Lung (tissue), 12 donors: Measurements from ENCODE around the gene SUGT1. TPM values are rescaled to one million over a fixed set of nuclear protein-coding genes. Genes with fewer than 3 reads are reported as not detected.
A peak's percentile ranks its signal among the peaks of the same experiment; 100 is the strongest.
"Not testable (repeated sequence)": the region's sequence is repeated elsewhere in the genome, so short reads cannot be mapped to it uniquely, and the experiment has no call there.

Source experiments
- ATAC-seq: fragments of 200-7000 bp; cut with Tn5 transposase; one replicate; pipeline ENCODE4 v1.9.1; 2020; ENCODE audit warnings: moderate number of reproducible peaks; ENCODE audit not compliant: insufficient read depth, low FRiP score
- DNase-seq, 3 donors: peaks; one replicate each; pipeline ENCODE4 v3.0.0-alpha.2; 2013 to 2017
- H3K27ac ChIP-seq, 2 donors: one replicate each; pipeline ENCODE4 v1.5.1; 2013; ENCODE audit warnings: mild to moderate bottlenecking in 2 of 2, moderate library complexity in 2 of 2, control low read depth in 1 of 2, inconsistent platforms in 1 of 2, low read depth in 1 of 2, low read length in 1 of 2
- H3K27me3 ChIP-seq, 3 donors: one replicate each; pipeline ENCODE4 v1.5.1; 2013; ENCODE audit warnings: low read length in 2 of 3; ENCODE audit not compliant: control insufficient read depth in 3 of 3, insufficient read depth in 3 of 3
- H3K36me3 ChIP-seq, 4 donors: one replicate each; pipeline ENCODE4 v1.5.1; 2013; ENCODE audit warnings: low read length in 4 of 4, mild to moderate bottlenecking in 1 of 4, moderate library complexity in 1 of 4; ENCODE audit not compliant: control insufficient read depth in 4 of 4, insufficient read depth in 4 of 4
- H3K4me1 ChIP-seq, 5 donors: one replicate each; pipeline ENCODE4 v1.5.1; 2013; ENCODE audit warnings: low read length in 5 of 5, mild to moderate bottlenecking in 2 of 5, moderate library complexity in 1 of 5; ENCODE audit not compliant: control insufficient read depth in 5 of 5, insufficient read depth in 5 of 5
- H3K4me3 ChIP-seq: one replicate; pipeline ENCODE4 v1.5.1; 2013; ENCODE audit warnings: mild to moderate bottlenecking, control low read depth, moderate library complexity
- H3K9ac ChIP-seq, 2 donors: one replicate each; pipeline ENCODE4 v1.5.1; 2013; ENCODE audit warnings: low read length in 2 of 2, control low read depth in 1 of 2; ENCODE audit not compliant: insufficient read depth in 1 of 2
- H3K9me3 ChIP-seq, 4 donors: one replicate each; pipeline ENCODE4 v1.5.1; 2013; ENCODE audit warnings: low read length in 3 of 4, mild to moderate bottlenecking in 1 of 4, moderate library complexity in 1 of 4; ENCODE audit not compliant: control insufficient read depth in 4 of 4, insufficient read depth in 3 of 4
- WGBS, 2 donors: extraction: QIAGEN DNeasy Blood & Tissue Kit; methylation state at CpG; one replicate each; pipeline ENCODE4 v1.1.7; 2013; 5-methylcytosine and 5-hydroxymethylcytosine counted together
- polyA plus RNA-seq, 2 donors: library from polyadenylated mRNA; stranded (reverse); fragments of 200-250 nt; gene quantifications; one replicate each; pipeline ENCODE4 v1.2.1, GENCODE V29; 2013
- total RNA-seq, 2 donors: library from RNA; depleted of rRNA in 1 of 2; stranded (reverse); fragments of >200 nt in 1 of 2; gene quantifications; one replicate each; pipeline ENCODE4 v1.2.1, GENCODE V29; 2014 to 2021
- TF ChIP-seq, protein P1 (sequence below): IDR thresholded peaks from 2 replicates; pipeline ENCODE4 v1.5.1; 2012; ENCODE audit warnings: mild to moderate bottlenecking; ENCODE audit errors: control extremely low read depth, extremely low read depth
- donor health status: control.
- donor health status: control.
- donor health status: Bipolar disorder and iron deficiency.
- donor health status: healthy.
- donor health status: DM: yes; HTN: yes; CAD: no.

SUGT1 gene
- total and polyA plus RNA-seq, 4 donors: 30.6 to 48.7 (median 38.1) TPM

- H3K9ac ChIP-seq: peak overlapping the region; percentile 52 to 89
- WGBS, 2 donors: 0 to 1% methylated on average over 51 of the region's 51 CpGs
- H3K27me3 ChIP-seq: no peaks in the 10 kb centered on the region
- peak; percentile 95 for ATAC-seq
- H3K27ac ChIP-seq: peak overlapping the region; percentile 43 to 71
- H3K4me3 ChIP-seq: peak overlapping the region; percentile 77
- H3K9me3 ChIP-seq: no peaks in the 10 kb centered on the region
- TF ChIP-seq, protein P1, sequence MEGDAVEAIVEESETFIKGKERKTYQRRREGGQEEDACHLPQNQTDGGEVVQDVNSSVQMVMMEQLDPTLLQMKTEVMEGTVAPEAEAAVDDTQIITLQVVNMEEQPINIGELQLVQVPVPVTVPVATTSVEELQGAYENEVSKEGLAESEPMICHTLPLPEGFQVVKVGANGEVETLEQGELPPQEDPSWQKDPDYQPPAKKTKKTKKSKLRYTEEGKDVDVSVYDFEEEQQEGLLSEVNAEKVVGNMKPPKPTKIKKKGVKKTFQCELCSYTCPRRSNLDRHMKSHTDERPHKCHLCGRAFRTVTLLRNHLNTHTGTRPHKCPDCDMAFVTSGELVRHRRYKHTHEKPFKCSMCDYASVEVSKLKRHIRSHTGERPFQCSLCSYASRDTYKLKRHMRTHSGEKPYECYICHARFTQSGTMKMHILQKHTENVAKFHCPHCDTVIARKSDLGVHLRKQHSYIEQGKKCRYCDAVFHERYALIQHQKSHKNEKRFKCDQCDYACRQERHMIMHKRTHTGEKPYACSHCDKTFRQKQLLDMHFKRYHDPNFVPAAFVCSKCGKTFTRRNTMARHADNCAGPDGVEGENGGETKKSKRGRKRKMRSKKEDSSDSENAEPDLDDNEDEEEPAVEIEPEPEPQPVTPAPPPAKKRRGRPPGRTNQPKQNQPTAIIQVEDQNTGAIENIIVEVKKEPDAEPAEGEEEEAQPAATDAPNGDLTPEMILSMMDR: no peak
- peaks cover 0 to 5% (median 0%) of the 10 kb centered on the region in 5 donors for H3K4me1 ChIP-seq
- H3K36me3 ChIP-seq: peaks cover 0 to 3% (median 1%) of the 10 kb centered on the region in 4 donors
- peak; percentile 87 to 93 (median 88) for DNase-seq
Measured at GRCh38 chr13:52617070-52618060, 35.3 kb upstream of the SUGT1 start.

DNA sequence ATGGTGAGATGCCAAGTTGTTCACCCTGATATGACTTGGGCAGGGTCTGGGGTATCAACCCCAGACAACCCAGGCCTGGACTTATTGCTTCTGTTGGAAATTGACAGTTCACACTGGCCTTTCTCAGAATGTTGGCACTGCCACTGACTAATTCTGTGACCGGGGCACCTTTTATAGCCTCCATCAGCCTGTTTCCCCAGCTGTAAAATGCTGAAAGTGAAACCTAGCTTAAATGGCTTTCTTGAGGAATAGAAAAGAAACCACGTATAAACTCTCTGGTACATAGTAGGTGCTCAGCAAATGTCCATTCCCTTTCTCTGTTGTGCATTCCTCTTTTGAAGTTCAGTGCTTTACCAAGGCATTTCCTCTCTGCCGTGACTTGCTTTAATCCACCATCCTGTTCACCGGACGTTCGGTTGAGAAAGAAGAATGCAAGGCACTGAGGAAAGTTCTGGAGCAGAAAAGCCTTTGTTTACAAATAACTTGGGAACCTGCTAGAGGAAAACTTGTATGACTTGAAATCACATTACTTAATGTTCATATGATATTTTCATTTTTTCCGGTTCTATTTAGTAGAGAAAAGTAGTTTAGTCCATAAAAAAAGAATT, 21.4 kb upstream of the SUGT1 start:
- ATAC-seq, H3K27ac ChIP-seq, H3K4me3 ChIP-seq, H3K9ac ChIP-seq, H3K9me3 ChIP-seq, H3K27me3 ChIP-seq, H3K4me1 ChIP-seq, DNase-seq: not testable (repeated sequence)
- peaks cover 0 to 10% (median 7%) of the 10 kb centered on the region in 4 donors for H3K36me3 ChIP-seq
- 39 to 59% methylated on average over 7 of the region's 7 CpGs for WGBS, 2 donors

- TF ChIP-seq, protein P1: no peak
- no peak overlapping the region for H3K27ac ChIP-seq
- no peaks in the 10 kb centered on the region for H3K27me3 ChIP-seq
- no peak overlapping the region for H3K4me3 ChIP-seq
- 64 to 83% methylated on average over 5 of the region's 5 CpGs for WGBS, 2 donors
- H3K9me3 ChIP-seq: no peaks in the 10 kb centered on the region
- H3K9ac ChIP-seq: no peak overlapping the region
- ATAC-seq (no peak), DNase-seq (no peak)
- no peaks in the 10 kb centered on the region for H3K4me1 ChIP-seq
- peaks cover 1 to 23% (median 15%) of the 10 kb centered on the region in 4 donors for H3K36me3 ChIP-seq
Measured at GRCh38 chr13:52638666-52639328, 13.8 kb upstream of the SUGT1 start.

DNA sequence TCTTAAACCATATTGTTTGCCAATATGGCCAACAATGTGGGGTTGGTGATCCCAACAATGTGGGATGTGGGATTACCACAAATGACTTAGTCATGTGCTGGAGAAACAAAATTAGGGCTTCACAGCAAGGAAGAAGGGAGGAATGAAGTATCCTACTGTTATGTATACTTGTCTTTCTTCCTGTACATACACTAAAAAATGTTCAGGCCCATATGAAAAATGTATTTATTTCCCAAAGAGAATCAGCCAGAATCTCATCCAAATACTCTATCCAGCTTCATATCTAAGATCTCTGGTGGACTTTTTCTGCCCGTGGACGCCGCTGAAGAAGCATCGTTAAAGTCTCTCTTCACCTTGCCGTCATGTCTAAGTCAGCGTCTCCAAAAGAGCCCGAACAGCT, 10.5 kb upstream of the SUGT1 start, which contains the start of gene HNRNPA1L2:
Gene HNRNPA1L2 (plus strand): TSS at position 301 of the 400 bp plus-strand sequence. CDS start 62 bp downstream, at position 363.
- 97% methylated on average over 7 of the region's 7 CpGs for whole genome bisulfite sequencing, 2 donors

More for the DNA sequence above, 10.5 kb upstream of the SUGT1 start, which contains the start of gene HNRNPA1L2:
- H3K27ac ChIP-seq: no peak within 1 kb of the TSS
- H3K4me3 ChIP-seq: no peak within 1 kb of the TSS
- H3K9ac ChIP-seq: no peak within 1 kb of the TSS
- DNase-seq (no peak), ATAC-seq (no peak)
- no peaks in the 10 kb centered on the region for H3K4me1 ChIP-seq
- H3K27me3 ChIP-seq: no peaks in the 10 kb centered on the region
- peaks cover 1 to 26% (median 15%) of the 10 kb centered on the region in 4 donors for H3K36me3 ChIP-seq
- TF ChIP-seq, protein P1: no peak
- H3K9me3 ChIP-seq: no peaks in the 10 kb centered on the region
